Measurements from ENCODE around the gene SLC24A2. TPM values are rescaled to one million over a fixed set of nuclear protein-coding genes. Genes with fewer than 3 reads are reported as not detected.

Gene SLC24A2
- total and polyA plus RNA-seq, 2 of the 8 experiments (the other 6 are each of a cell fraction or from before 2014, with no cell fraction given) = 2.8 to 6.5 TPM

- H4K91ac ChIP-seq (replicated peaks; ENCODE audit: insufficient read length, low read length) = no peak overlapping the region
- H3K9ac ChIP-seq (replicated peaks in 1 of 4; ENCODE audit: extremely low read depth in 1 of 4, low read depth in 3 of 4, low read length in 3 of 4) = no peak overlapping the region
- no peaks in the 10 kb centered on the region for H3K79me1 ChIP-seq (ENCODE audit: low read depth, low read length)
- H3K23ac ChIP-seq (ENCODE audit: insufficient read length) = no peak overlapping the region
- DNase-seq (ENCODE audit: low read depth in 1 of 2, low spot score in 2 of 2) = no peak
- H2AFZ ChIP-seq (ENCODE audit: low read length) = no peak overlapping the region
- H3K27ac ChIP-seq (ENCODE audit: low read depth, low read length) = no peak overlapping the region
- 82% methylated on average over 5 of the region's 5 CpGs; no CpG with 5 or more reads in 1 of the 2 experiments for WGBS, 2 experiments (ENCODE audit: extremely low coverage in 1 of 2, insufficient coverage in 1 of 2, insufficient read length in 1 of 2, insufficient replicate concordance in 2 of 2, low coverage in 1 of 2, low lambda C conversion rate in 2 of 2, missing lambda C conversion rate in 1 of 2)
- H4K20me1 ChIP-seq (replicated peaks in 1 of 2; ENCODE audit: control insufficient read depth in 1 of 2, insufficient read depth in 2 of 2, low read length in 2 of 2) = no peaks in the 10 kb centered on the region
- H2BK120ac ChIP-seq (replicated peaks; ENCODE audit: low read depth, low read length) = no peak overlapping the region
- no peak overlapping the region for H3K4me3 ChIP-seq (ENCODE audit: extremely low read depth in 1 of 4, insufficient read depth in 2 of 4, low read depth in 3 of 4, low read length in 4 of 4)
- no peak overlapping the region for H4K8ac ChIP-seq (ENCODE audit: extremely low read depth, insufficient read depth, low read length)
- POLR2A ChIA-PET (ENCODE audit: partially characterized antibody) = no interaction called here
- H3K14ac ChIP-seq (ENCODE audit: insufficient read length) = no peak overlapping the region
- H3K27me3 ChIP-seq (replicated peaks in 1 of 4; ENCODE audit: control insufficient read depth in 3 of 4, extremely low read depth in 1 of 4, insufficient read depth in 3 of 4, low read length in 3 of 4) = no peaks in the 10 kb centered on the region
- no peaks in the 10 kb centered on the region for H3K36me3 ChIP-seq (ENCODE audit: control insufficient read depth in 2 of 4, insufficient read depth in 4 of 4, low read length in 3 of 4)
- H3K9me3 ChIP-seq (ENCODE audit: insufficient read depth in 2 of 2, low read depth in 1 of 2, low read length in 1 of 2) = peaks cover 4 to 16% of the 10 kb centered on the region in 2 experiments; a peak in 3 of 4 replicates
- no peak overlapping the region for H4K5ac ChIP-seq (ENCODE audit: insufficient read length, low read depth, low read length)
- CTCF ChIA-PET (ENCODE audit: partially characterized antibody) = interaction anchor here (0.9 to 1.1 kb wide), 3 partner anchors 15 to 152 kb away, joined by 3 to 5 read pairs (median 3); no protein-coding TSS in a partner anchor
- TF ChIP-seq SRF (IDR thresholded peaks at IDR 0.05; ENCODE audit: low read depth, low read length) (no peak), HDAC2 (IDR thresholded peaks at IDR 0.05; ENCODE audit: borderline replicate concordance in 1 of 2, low read depth in 2 of 2, low read length in 2 of 2) (no peak), CREB1 (IDR thresholded peaks at IDR 0.05) (no peak), SAP30 (IDR thresholded peaks at IDR 0.05; ENCODE audit: insufficient read depth, insufficient replicate concordance, low read length) (no peak), POLR2AphosphoS5 (IDR thresholded peaks at IDR 0.05; ENCODE audit: low read depth, low read length) (no peak), POLR2A (IDR thresholded peaks at IDR 0.05; ENCODE audit: control extremely low read depth in 1 of 2, low read depth in 2 of 2, low read length in 2 of 2) (no peak), PHF8 (conservative IDR thresholded peaks at IDR 0.05; ENCODE audit: low read depth, low read length) (no peak), CHD1 (IDR thresholded peaks at IDR 0.05; ENCODE audit: low read depth, low read length) (no peak), YY1 (IDR thresholded peaks at IDR 0.05; ENCODE audit: low read depth, low read length) (no peak), RFX5 (IDR thresholded peaks at IDR 0.05; ENCODE audit: borderline replicate concordance, low read depth, low read length) (no peak), CHD2 (IDR thresholded peaks at IDR 0.05; ENCODE audit: low read length) (no peak), SIRT6 (IDR thresholded peaks at IDR 0.05; ENCODE audit: low read length) (no peak), HDAC6 (IDR thresholded peaks at IDR 0.05; ENCODE audit: low read depth, low read length) (no peak), ZNF274 (IDR thresholded peaks at IDR 0.05; ENCODE audit: borderline replicate concordance, extremely low read depth, low read length) (no peak)
- no peaks in the 10 kb centered on the region for H3K23me2 ChIP-seq (ENCODE audit: low read depth, low read length)
- no peak overlapping the region for H2BK15ac ChIP-seq (ENCODE audit: low read length)
- no peak overlapping the region for H3K4me2 ChIP-seq (ENCODE audit: insufficient read depth in 1 of 2, low read depth in 2 of 2, low read length in 2 of 2)
- H3K18ac ChIP-seq (ENCODE audit: extremely low read depth, low read length) = no peak overlapping the region
- no peak overlapping the region for H2BK5ac ChIP-seq (ENCODE audit: low read depth, low read length)
- no peak overlapping the region for H2BK12ac ChIP-seq (ENCODE audit: low read depth, low read length)
- H3K56ac ChIP-seq (replicated peaks; ENCODE audit: insufficient read length, low read depth, low read length) = no peak overlapping the region
- no peaks in the 10 kb centered on the region for H3K4me1 ChIP-seq (replicated peaks in 1 of 4; ENCODE audit: control insufficient read depth in 3 of 4, insufficient read depth in 4 of 4, low read length in 3 of 4)
- H2AK5ac ChIP-seq (ENCODE audit: low read depth, low read length) = no peak overlapping the region
- no peak for FAIRE-seq
- H2BK20ac ChIP-seq (ENCODE audit: low read length) = no peak overlapping the region
- H3K79me2 ChIP-seq (ENCODE audit: control insufficient read depth in 1 of 2, insufficient read depth in 2 of 2, low read length in 2 of 2) = no peaks in the 10 kb centered on the region
- H3K4ac ChIP-seq (replicated peaks; ENCODE audit: insufficient read length, low read depth, low read length) = no peak overlapping the region
Observed at GRCh38 chr9:19770973-19771372, 17.9 kb downstream of the SLC24A2 start.
